ENCODE data around the gene SBF2.

SBF2 gene

GRCh38 chr11:9815486-9816136 is 478.4 kb downstream of the SBF2 start:
- DNase-seq (ENCODE audit: low read depth in 3 of 3) = no peak

- DNase-seq (ENCODE audit: low read depth in 3 of 3) = no peak
Measured at GRCh38 chr11:9814108-9814507, 479.9 kb downstream of the SBF2 start.

GRCh38 chr11:9808943-9809342 is 485.1 kb downstream of the SBF2 start:
- DNase-seq (ENCODE audit: low read depth in 3 of 3) = no peak

GRCh38 chr11:9806946-9807687 is 486.9 kb downstream of the SBF2 start:
- no peak for DNase-seq (ENCODE audit: low read depth in 3 of 3)

- no peak for DNase-seq (ENCODE audit: low read depth in 3 of 3)
Measured at GRCh38 chr11:9804419-9804902, 489.6 kb downstream of the SBF2 start.

- no peak for DNase-seq (ENCODE audit: low read depth in 3 of 3)
Measured at GRCh38 chr11:9803685-9804418, 490.2 kb downstream of the SBF2 start.

- DNase-seq (ENCODE audit: low read depth in 3 of 3) = no peak
Measured at GRCh38 chr11:9802291-9802861, 491.6 kb downstream of the SBF2 start.

- DNase-seq (ENCODE audit: low read depth in 3 of 3) = no peak
Measured at GRCh38 chr11:9799886-9800285, 494.1 kb downstream of the SBF2 start.

- no peak for DNase-seq (ENCODE audit: low read depth in 3 of 3)
Measured at GRCh38 chr11:9797300-9797699, 496.7 kb downstream of the SBF2 start.

- no peak for DNase-seq (ENCODE audit: low read depth in 3 of 3)
Measured at GRCh38 chr11:9796854-9797253, 497.2 kb downstream of the SBF2 start.

GRCh38 chr11:9796266-9796665 is 497.8 kb downstream of the SBF2 start:
- no peak for DNase-seq (ENCODE audit: low read depth in 3 of 3)

GRCh38 chr11:9790703-9791102 is 503.3 kb downstream of the SBF2 start:
- DNase-seq (ENCODE audit: low read depth in 3 of 3) = no peak

- no peak for DNase-seq (ENCODE audit: low read depth in 3 of 3)
Measured at GRCh38 chr11:9789910-9790309, 504.1 kb downstream of the SBF2 start.

- no peak for DNase-seq (ENCODE audit: low read depth in 3 of 3)
Measured at GRCh38 chr11:9787981-9788521, 506.0 kb downstream of the SBF2 start.

- no peak for DNase-seq (ENCODE audit: low read depth in 3 of 3)
Measured at GRCh38 chr11:9787260-9787659, 506.8 kb downstream of the SBF2 start.

GRCh38 chr11:9784602-9785315 is 509.3 kb downstream of the SBF2 start:
- DNase-seq (ENCODE audit: low read depth in 3 of 3) = no peak

GRCh38 chr11:9783986-9784385 is 510.0 kb downstream of the SBF2 start:
- DNase-seq (ENCODE audit: low read depth in 3 of 3) = no peak

- no peak for DNase-seq (ENCODE audit: low read depth in 3 of 3)
Measured at GRCh38 chr11:9780929-9781328, 513.1 kb downstream of the SBF2 start.

GRCh38 chr11:9777525-9777924 is 516.5 kb downstream of the SBF2 start:
- DNase-seq (ENCODE audit: low read depth in 3 of 3) = no peak

- DNase-seq (ENCODE audit: low read depth in 3 of 3) = no peak
Measured at GRCh38 chr11:9777066-9777465, 517.0 kb downstream of the SBF2 start.

- DNase-seq (ENCODE audit: low read depth in 3 of 3) = no peak
Measured at GRCh38 chr11:9776203-9776602, 517.8 kb downstream of the SBF2 start.
